Esophagus muscularis mucosa (tissue), 4 donors: Measurements from ENCODE around the gene RIN3. TPM values are rescaled to one million over a fixed set of nuclear protein-coding genes. Genes with fewer than 3 reads are reported as not detected.

Source experiments
- DNase-seq: peaks from one replicate; pipeline ENCODE4 v3.0.0-alpha.2; 2017; ENCODE audit errors: extremely low spot score
- H3K27ac ChIP-seq, 4 donors: fragments of 200-600 bp; sonication (generic); replicated peaks in 1 of 4; 1 replicate in 3 of 4; 2 replicates in 1 of 4; pipeline ENCODE4 v1.5.1; 2016 to 2019; ENCODE audit warnings: mild to moderate bottlenecking in 1 of 4
- H3K27me3 ChIP-seq, 4 donors: fragments of 200-600 bp; sonication (generic); one replicate each; pipeline versions ENCODE4 v1.5.1 to v1.6.0; 2016 to 2019
- H3K36me3 ChIP-seq, 4 donors: fragments of 200-600 bp; sonication (generic); one replicate each; pipeline ENCODE4 v1.5.1; 2016 to 2019
- H3K4me1 ChIP-seq, 4 donors: fragments of 200-600 bp; sonication (generic); one replicate each; pipeline ENCODE4 v1.5.1; 2016 to 2019
- H3K4me3 ChIP-seq, 4 donors: fragments of 200-600 bp; sonication (generic); 1 replicate in 2 of 4; 2 replicates in 2 of 4; pipeline ENCODE4 v1.5.1; 2016 to 2019; ENCODE audit warnings: mild to moderate bottlenecking in 4 of 4, moderate library complexity in 1 of 4
- H3K9me3 ChIP-seq, 4 donors: fragments of 200-600 bp; sonication (generic); 1 replicate in 3 of 4; 2 replicates in 1 of 4; pipeline ENCODE4 v1.5.1; 2016 to 2019
- CTCF ChIP-seq, 3 experiments: fragments of 200-600 bp in 2 of 3; fragments of 450-650 bp in 1 of 3; sonication (generic) in 2 of 3; IDR thresholded peaks; one replicate each; pipeline ENCODE4 v1.5.1; 2017 to 2019; ENCODE audit warnings: antibody characterized with exemption in 3 of 3, mild to moderate bottlenecking in 2 of 3, moderate library complexity in 1 of 3
- EP300 ChIP-seq: sonication (generic); formaldehyde crosslinking; IDR thresholded peaks from one replicate; pipeline ENCODE4 v1.6.1; 2017; ENCODE audit warnings: antibody characterized with exemption
- POLR2A ChIP-seq: fragments of 450-650 bp; IDR thresholded peaks from one replicate; pipeline ENCODE4 v1.6.1; 2017; ENCODE audit warnings: antibody characterized with exemption, moderate library complexity, mild to moderate bottlenecking, low read depth
- POLR2AphosphoS5 ChIP-seq, 2 donors: sonication (generic); formaldehyde crosslinking; IDR thresholded peaks; one replicate each; pipeline ENCODE4 v1.6.1; 2017; ENCODE audit warnings: antibody characterized with exemption in 2 of 2
- WGBS: methylation state at CpG from one replicate; pipeline ENCODE4 v1.1.5; 2018; 5-methylcytosine and 5-hydroxymethylcytosine counted together
- intact Hi-C: fragments of 100-400 bp; cut with DNase I; formaldehyde crosslinking; loops from one replicate; pipeline ENCODE4 v1.15.1; 2023
- total RNA-seq, 4 donors: library from RNA; depleted of rRNA; stranded (reverse); fragments of >200 nt; gene quantifications; one replicate each; pipeline versions ENCODE4 v1.1.0 to v1.2.1, GENCODE V29; 2016

Gene RIN3
- total RNA-seq, 4 donors from 2014 or later: 10.6 to 20.0 (median 13.1) TPM

- peaks cover 0 to 33% (median 19%) of the 10 kb centered on the region in 4 donors for H3K9me3 ChIP-seq
- H3K27me3 ChIP-seq: no peaks in the 10 kb centered on the region
- TF ChIP-seq POLR2A: no peak
- TF ChIP-seq POLR2AphosphoS5 (IDR thresholded peaks at IDR 0.05): no peak
- TF ChIP-seq CTCF (IDR thresholded peaks at IDR 0.05): no peak
- no peak for TF ChIP-seq EP300
- intact Hi-C loops: no loop called here
- DNase-seq: no peak
- H3K4me1 ChIP-seq: no peaks in the 10 kb centered on the region
- 90% methylated on average over 3 of the region's 3 CpGs for WGBS
- H3K4me3 ChIP-seq: no peak overlapping the region
- H3K27ac ChIP-seq: no peak overlapping the region
- peaks cover 0 to 20% (median 0%) of the 10 kb centered on the region in 4 donors for H3K36me3 ChIP-seq
Measured at GRCh38 chr14:92626041-92626440, 112.5 kb downstream of the RIN3 start.

GRCh38 chr14:92627707-92628215, 114.2 kb downstream of the RIN3 start:
- no peak for DNase-seq
- H3K27ac ChIP-seq: no peak overlapping the region
- 96% methylated on average over 7 of the region's 7 CpGs for WGBS
- peaks cover 0 to 1% (median 0%) of the 10 kb centered on the region in 4 donors for H3K4me1 ChIP-seq
- TF ChIP-seq POLR2A: no peak
- TF ChIP-seq POLR2AphosphoS5 (IDR thresholded peaks at IDR 0.05): no peak
- no peak for TF ChIP-seq CTCF (IDR thresholded peaks at IDR 0.05)
- no peak for TF ChIP-seq EP300
- H3K36me3 ChIP-seq: peaks cover 0 to 13% (median 0%) of the 10 kb centered on the region in 4 donors
- H3K27me3 ChIP-seq: no peaks in the 10 kb centered on the region
- peaks cover 0 to 20% (median 13%) of the 10 kb centered on the region in 4 donors for H3K9me3 ChIP-seq
- H3K4me3 ChIP-seq: no peak overlapping the region
- intact Hi-C loops: no loop called here

GRCh38 chr14:92628636-92629035, 115.1 kb downstream of the RIN3 start:
- Histone ChIP-seq H3K4me1 (peaks cover 0 to 10% (median 4%) of the 10 kb centered on the region in 4 donors), H3K9me3 (peaks cover 0 to 20% (median 13%) of the 10 kb centered on the region in 4 donors), H3K27ac (no peak overlapping the region), H3K4me3 (no peak overlapping the region), H3K36me3 (peaks cover 0 to 10% (median 0%) of the 10 kb centered on the region in 4 donors), H3K27me3 (no peaks in the 10 kb centered on the region)
- 95% methylated on average over 2 of the region's 2 CpGs for WGBS
- intact Hi-C loops: no loop called here
- no peak for DNase-seq
- TF ChIP-seq POLR2AphosphoS5 (IDR thresholded peaks at IDR 0.05) (no peak), EP300 (no peak), CTCF (IDR thresholded peaks at IDR 0.05) (no peak), POLR2A (no peak)

GRCh38 chr14:92630367-92630766, 116.8 kb downstream of the RIN3 start:
- Histone ChIP-seq H3K4me3 (no peak overlapping the region), H3K27me3 (no peaks in the 10 kb centered on the region), H3K36me3 (peaks cover 0 to 10% (median 0%) of the 10 kb centered on the region in 4 donors), H3K4me1 (peaks cover 0 to 13% (median 6%) of the 10 kb centered on the region in 4 donors), H3K9me3 (peaks cover 0 to 20% (median 13%) of the 10 kb centered on the region in 4 donors), H3K27ac (no peak overlapping the region)
- intact Hi-C loops: no loop called here
- DNase-seq: no peak
- TF ChIP-seq CTCF (IDR thresholded peaks at IDR 0.05) (no peak), POLR2AphosphoS5 (IDR thresholded peaks at IDR 0.05) (no peak), EP300 (no peak), POLR2A (no peak)
- WGBS: 94% methylated on average over 2 of the region's 2 CpGs

GRCh38 chr14:92631098-92631497, 117.5 kb downstream of the RIN3 start:
- Histone ChIP-seq H3K4me3 (no peak overlapping the region), H3K4me1 (peaks cover 0 to 13% (median 6%) of the 10 kb centered on the region in 4 donors), H3K27me3 (no peaks in the 10 kb centered on the region), H3K36me3 (peaks cover 0 to 10% (median 0%) of the 10 kb centered on the region in 4 donors), H3K27ac (no peak overlapping the region), H3K9me3 (peaks cover 0 to 19% (median 13%) of the 10 kb centered on the region in 4 donors)
- no peak for TF ChIP-seq EP300
- no peak for TF ChIP-seq POLR2AphosphoS5 (IDR thresholded peaks at IDR 0.05)
- no peak for TF ChIP-seq CTCF (IDR thresholded peaks at IDR 0.05)
- TF ChIP-seq POLR2A: no peak
- DNase-seq: no peak
- intact Hi-C loops: no loop called here
- 100% methylated on average over 3 of the region's 4 CpGs for WGBS
